ENCODE measurements around the gene SCOC. TPM values are rescaled to one million over a fixed set of nuclear protein-coding genes. Genes with fewer than 3 reads are reported as not detected.

Gene SCOC
- total and polyA plus RNA-seq, 2 of the 4 experiments (the other 2 are of a cell fraction): 12.9 to 33.2 TPM

GRCh38 chr4:140333523-140333922 lies 39.9 kb upstream of the SCOC start:
- H2BK120ac ChIP-seq (ENCODE audit: low read depth, low read length): no peak overlapping the region
- no peak; the same call in 1 of the 2 replicates for ATAC-seq (ENCODE audit: low read depth)
- no peaks in the 10 kb centered on the region for H4K20me1 ChIP-seq (ENCODE audit: insufficient read depth, low read length)
- peaks cover 5% of the 10 kb centered on the region for H3K4me1 ChIP-seq (ENCODE audit: control insufficient read depth, insufficient read depth, low read length)
- dilution Hi-C loops (cut with HindIII; ENCODE audit: low sequenced_read_pairs, unreplicated experiment) (no loop called here), in situ Hi-C loops (cut with MboI; ENCODE audit: low sequenced_read_pairs) (no loop called here), intact Hi-C loops (cut with micrococcal nuclease) (no loop called here)
- no peaks in the 10 kb centered on the region for H3K27me3 ChIP-seq (ENCODE audit: control insufficient read depth, insufficient read depth, low read length)
- no peaks in the 10 kb centered on the region for H3K36me3 ChIP-seq (ENCODE audit: control insufficient read depth, insufficient read depth, low read length)
- ChIA-PET POLR2A (ENCODE audit: unreplicated experiment) (no interaction called here), CTCF (no interaction called here)
- H2AFZ ChIP-seq (replicated peaks; ENCODE audit: low read length, poor library complexity): no peak overlapping the region
- no peak overlapping the region for H2BK15ac ChIP-seq (ENCODE audit: low read depth, low read length)
- no peak overlapping the region for H3K4me2 ChIP-seq (ENCODE audit: low read depth, low read length)
- H4K91ac ChIP-seq (ENCODE audit: insufficient read depth, low read depth, low read length): no peak overlapping the region
- no peaks in the 10 kb centered on the region for H3K9me3 ChIP-seq (ENCODE audit: control insufficient read depth, insufficient read depth, low read length)
- no peak for DNase-seq
- BruUV-seq (replicated peaks): no TSS peak
- H4K5ac ChIP-seq (ENCODE audit: low read depth, low read length): no peak overlapping the region
- no peaks in the 10 kb centered on the region for H3K79me1 ChIP-seq (ENCODE audit: low read depth in 1 of 2, low read length in 2 of 2)
- no peak overlapping the region for H2BK5ac ChIP-seq (ENCODE audit: low read depth, low read length, poor library complexity, severe bottlenecking)
- H4K8ac ChIP-seq (ENCODE audit: low read depth in 2 of 2, low read length in 2 of 2): no peak overlapping the region
- TF ChIP-seq SMC3 (IDR thresholded peaks at IDR 0.05; ENCODE audit: low read depth, low read length): no peak
- no peak for TF ChIP-seq NFE2L2 (IDR thresholded peaks at IDR 0.05; ENCODE audit: low read depth, low read length)
- TF ChIP-seq RFX5 (IDR thresholded peaks at IDR 0.05; ENCODE audit: low read depth, low read length): no peak
- TF ChIP-seq MXI1 (IDR thresholded peaks at IDR 0.05; ENCODE audit: borderline replicate concordance, low read depth, low read length): no peak
- no peak overlapping the region for H2AK5ac ChIP-seq (ENCODE audit: low read depth, low read length)
- no peak overlapping the region for H2AK9ac ChIP-seq (replicated peaks; ENCODE audit: low read depth, low read length, poor library complexity)
- no peak overlapping the region for H3K4me3 ChIP-seq (ENCODE audit: insufficient read depth, low read depth, low read length)
- H3K56ac ChIP-seq (ENCODE audit: extremely low read depth, insufficient read depth, low read length): no peak overlapping the region
- no peak overlapping the region for H2BK20ac ChIP-seq (ENCODE audit: low read depth, low read length)
- no peak overlapping the region for H3K27ac ChIP-seq (ENCODE audit: insufficient read depth, low read length)
- no peak overlapping the region for H3K18ac ChIP-seq (ENCODE audit: low read depth, low read length)
- no peak overlapping the region for H3K14ac ChIP-seq (replicated peaks; ENCODE audit: low read depth, low read length)
- H3K4ac ChIP-seq (ENCODE audit: low read depth, low read length): no peak overlapping the region
- no peaks in the 10 kb centered on the region; the same call in 1 of the 2 replicates for H3K9me1 ChIP-seq (ENCODE audit: insufficient read depth, low read length)
- no peak overlapping the region for H3K9ac ChIP-seq (ENCODE audit: low read depth, low read length)
- no peak overlapping the region for H3K23ac ChIP-seq (ENCODE audit: low read depth, low read length)
